CD1c-positive myeloid dendritic cell (primary cell): ENCODE data around the gene HECA.
"Not testable (repeated sequence)": the region's sequence is repeated elsewhere in the genome, so short reads cannot be mapped to it uniquely, and the experiment has no call there.

Source experiments
- DNase-seq: peaks from one replicate; pipeline ENCODE4 v3.0.0-alpha.2; 2016; ENCODE audit errors: extremely low spot score

The HECA gene

GRCh38 chr6:139205843-139206242 lies 71.0 kb downstream of the HECA start:
- DNase-seq, result no peak

GRCh38 chr6:139210766-139211165 lies 75.9 kb downstream of the HECA start:
- not testable (repeated sequence) for DNase-seq

- not testable (repeated sequence) for DNase-seq
Observed at GRCh38 chr6:139212460-139212859, 77.6 kb downstream of the HECA start.

GRCh38 chr6:139219271-139219729 lies 84.4 kb downstream of the HECA start:
- peak; percentile 71 for DNase-seq

GRCh38 chr6:139219746-139220145 lies 84.9 kb downstream of the HECA start:
- DNase-seq, result no peak

- DNase-seq, result not testable (repeated sequence)
Observed at GRCh38 chr6:139228387-139228786, 93.5 kb downstream of the HECA start.
